IPS-20b (cell line): ENCODE data around the gene PHACTR3.

Experiments
- H3K27ac ChIP-seq: one replicate; pipeline ENCODE4 v1.5.1; 2013; ENCODE audit warnings: low read length
- H3K27me3 ChIP-seq: 2 replicates; pipeline ENCODE4 v1.6.1; 2013; ENCODE audit warnings: mild to moderate bottlenecking, low read length, inconsistent platforms; ENCODE audit not compliant: insufficient read depth
- H3K36me3 ChIP-seq: 2 replicates; pipeline ENCODE4 v1.6.1; 2013; ENCODE audit warnings: low read depth, mild to moderate bottlenecking, inconsistent platforms, low read length, moderate library complexity; ENCODE audit not compliant: insufficient read depth
- H3K4me1 ChIP-seq: 2 replicates; pipeline ENCODE4 v1.6.1; 2013; ENCODE audit warnings: mild to moderate bottlenecking, control low read depth, inconsistent platforms, low read length, moderate library complexity; ENCODE audit not compliant: insufficient read depth
- H3K4me3 ChIP-seq: 2 replicates; pipeline ENCODE4 v1.5.1; 2013; ENCODE audit warnings: mild to moderate bottlenecking, low read length, inconsistent platforms
- H3K9ac ChIP-seq: 2 replicates; pipeline ENCODE4 v1.6.1; 2013; ENCODE audit warnings: low read depth, mild to moderate bottlenecking, inconsistent platforms, low read length, moderate library complexity
- H3K9me3 ChIP-seq: 2 replicates; pipeline ENCODE4 v1.6.1; 2013; ENCODE audit warnings: mild to moderate bottlenecking, low read depth, low read length, inconsistent platforms; ENCODE audit not compliant: insufficient read depth

Gene PHACTR3

GRCh38 chr20:59789686-59790085 lies 185.3 kb downstream of the PHACTR3 start:
- Histone ChIP-seq H3K9me3 (peaks cover 7% of the 10 kb centered on the region; the same call in 1 of the 2 replicates), H3K9ac (no peak overlapping the region), H3K4me3 (no peak overlapping the region), H3K27ac (no peak overlapping the region), H3K27me3 (no peaks in the 10 kb centered on the region), H3K4me1 (no peaks in the 10 kb centered on the region), H3K36me3 (no peaks in the 10 kb centered on the region)

GRCh38 chr20:59790346-59790745 lies 186.0 kb downstream of the PHACTR3 start:
- H3K36me3 ChIP-seq = no peaks in the 10 kb centered on the region

GRCh38 chr20:59792300-59792699 lies 188.0 kb downstream of the PHACTR3 start:
- no peak overlapping the region for H3K4me3 ChIP-seq
- peaks cover 12% of the 10 kb centered on the region; the same call in 1 of the 2 replicates for H3K9me3 ChIP-seq
- no peaks in the 10 kb centered on the region for H3K36me3 ChIP-seq
- no peaks in the 10 kb centered on the region for H3K27me3 ChIP-seq
- no peak overlapping the region for H3K27ac ChIP-seq
- no peak overlapping the region for H3K9ac ChIP-seq
- no peaks in the 10 kb centered on the region for H3K4me1 ChIP-seq

More at GRCh38 chr20:59790346-59790745, 186.0 kb downstream of the PHACTR3 start:
- Histone ChIP-seq H3K27me3 (no peaks in the 10 kb centered on the region), H3K27ac (no peak overlapping the region), H3K4me3 (no peak overlapping the region), H3K4me1 (no peaks in the 10 kb centered on the region), H3K9ac (no peak overlapping the region), H3K9me3 (peaks cover 7% of the 10 kb centered on the region; the same call in 1 of the 2 replicates)

DNA sequence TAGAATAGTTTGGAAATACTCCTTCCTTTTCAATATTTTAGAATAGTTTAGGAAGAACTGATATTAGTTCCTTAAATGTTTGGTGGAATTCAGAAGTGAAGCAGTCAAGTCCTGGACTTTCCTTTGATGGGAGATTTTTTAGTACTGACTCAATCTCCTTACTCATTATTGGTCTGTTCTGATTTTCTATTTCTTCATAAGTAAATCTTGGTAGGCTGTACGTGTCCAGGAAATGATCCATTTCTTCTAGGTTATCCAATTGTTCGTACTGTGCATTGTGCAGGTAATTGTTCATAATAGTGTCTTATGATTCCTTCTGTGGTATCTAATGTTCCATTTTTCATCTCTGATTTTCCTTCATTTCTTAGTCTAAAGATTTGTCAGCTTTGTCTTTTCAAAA lies 190.2 kb downstream of the PHACTR3 start:
- no peak overlapping the region for H3K9ac ChIP-seq
- no peaks in the 10 kb centered on the region for H3K36me3 ChIP-seq
- H3K4me3 ChIP-seq = no peak overlapping the region
- H3K4me1 ChIP-seq = no peaks in the 10 kb centered on the region
- no peak overlapping the region for H3K27ac ChIP-seq
- H3K27me3 ChIP-seq = no peaks in the 10 kb centered on the region
- peaks cover 22% of the 10 kb centered on the region; the same call in 1 of the 2 replicates for H3K9me3 ChIP-seq

DNA sequence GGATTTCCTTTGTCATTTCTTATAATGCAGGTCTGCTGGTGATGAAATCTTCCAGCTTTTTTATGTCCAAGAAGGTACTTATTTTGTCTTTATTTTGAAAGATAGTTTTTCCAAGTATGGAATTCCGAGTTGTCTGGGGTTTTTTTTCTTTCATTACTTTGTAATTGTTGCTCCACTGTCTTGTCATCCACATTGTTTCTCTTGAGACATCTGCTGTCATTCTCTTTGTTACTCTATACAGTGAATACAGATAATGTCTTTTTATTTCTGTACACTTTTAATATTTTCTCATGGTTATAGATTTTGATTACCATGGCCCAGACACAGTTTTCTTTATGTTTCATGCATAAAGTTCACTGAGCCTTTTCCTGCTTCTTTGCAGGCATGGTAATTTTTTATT lies 196.0 kb downstream of the PHACTR3 start:
- H3K9me3 ChIP-seq = peaks cover 31% of the 10 kb centered on the region
- 0 out of 2 replicates have a peak, but pooled peaks cover 13% of the 10 kb centered on the region for H3K27me3 ChIP-seq
- H3K36me3 ChIP-seq = no peaks in the 10 kb centered on the region
- H3K9ac ChIP-seq = no peak overlapping the region
- H3K27ac ChIP-seq = no peak overlapping the region
- H3K4me3 ChIP-seq = no peak overlapping the region
- H3K4me1 ChIP-seq = no peaks in the 10 kb centered on the region

- Histone ChIP-seq H3K27ac (no peak overlapping the region), H3K27me3 (0 out of 2 replicates have a peak, but pooled peaks cover 13% of the 10 kb centered on the region), H3K9ac (no peak overlapping the region), H3K36me3 (no peaks in the 10 kb centered on the region), H3K4me3 (no peak overlapping the region), H3K4me1 (no peaks in the 10 kb centered on the region), H3K9me3 (peaks cover 26% of the 10 kb centered on the region)
Measured at GRCh38 chr20:59802018-59802417, 197.7 kb downstream of the PHACTR3 start.

- Histone ChIP-seq H3K9me3 (peaks cover 22% of the 10 kb centered on the region), H3K27ac (no peak overlapping the region), H3K4me1 (no peaks in the 10 kb centered on the region), H3K4me3 (no peak overlapping the region), H3K36me3 (no peaks in the 10 kb centered on the region), H3K9ac (no peak overlapping the region), H3K27me3 (0 out of 2 replicates have a peak, but pooled peaks cover 13% of the 10 kb centered on the region)
Measured at GRCh38 chr20:59802471-59803221, 198.3 kb downstream of the PHACTR3 start.

DNA sequence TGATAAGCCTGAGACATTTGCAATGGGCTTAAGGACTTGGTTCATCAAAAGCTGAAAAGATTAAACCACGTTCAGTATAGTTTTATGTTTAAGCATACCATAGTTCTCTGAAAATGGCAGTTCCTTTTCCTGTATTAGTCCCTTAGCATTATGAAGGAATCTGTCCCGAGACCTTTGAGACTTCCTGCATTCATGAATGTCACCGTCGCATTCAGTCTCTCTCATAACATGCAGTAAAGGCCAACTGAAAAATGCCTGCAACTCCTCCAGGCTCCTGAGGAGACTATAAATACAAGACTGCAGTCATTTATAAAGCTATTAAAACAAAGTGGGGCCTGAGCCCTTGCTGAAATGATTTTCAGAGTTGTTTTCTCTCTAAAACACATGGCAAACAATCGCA lies 200.0 kb downstream of the PHACTR3 start:
- Histone ChIP-seq H3K36me3 (no peaks in the 10 kb centered on the region), H3K9ac (no peak overlapping the region), H3K9me3 (peaks cover 16% of the 10 kb centered on the region), H3K4me1 (no peaks in the 10 kb centered on the region), H3K4me3 (no peak overlapping the region), H3K27ac (no peak overlapping the region), H3K27me3 (0 out of 2 replicates have a peak, but pooled peaks cover 13% of the 10 kb centered on the region)

DNA sequence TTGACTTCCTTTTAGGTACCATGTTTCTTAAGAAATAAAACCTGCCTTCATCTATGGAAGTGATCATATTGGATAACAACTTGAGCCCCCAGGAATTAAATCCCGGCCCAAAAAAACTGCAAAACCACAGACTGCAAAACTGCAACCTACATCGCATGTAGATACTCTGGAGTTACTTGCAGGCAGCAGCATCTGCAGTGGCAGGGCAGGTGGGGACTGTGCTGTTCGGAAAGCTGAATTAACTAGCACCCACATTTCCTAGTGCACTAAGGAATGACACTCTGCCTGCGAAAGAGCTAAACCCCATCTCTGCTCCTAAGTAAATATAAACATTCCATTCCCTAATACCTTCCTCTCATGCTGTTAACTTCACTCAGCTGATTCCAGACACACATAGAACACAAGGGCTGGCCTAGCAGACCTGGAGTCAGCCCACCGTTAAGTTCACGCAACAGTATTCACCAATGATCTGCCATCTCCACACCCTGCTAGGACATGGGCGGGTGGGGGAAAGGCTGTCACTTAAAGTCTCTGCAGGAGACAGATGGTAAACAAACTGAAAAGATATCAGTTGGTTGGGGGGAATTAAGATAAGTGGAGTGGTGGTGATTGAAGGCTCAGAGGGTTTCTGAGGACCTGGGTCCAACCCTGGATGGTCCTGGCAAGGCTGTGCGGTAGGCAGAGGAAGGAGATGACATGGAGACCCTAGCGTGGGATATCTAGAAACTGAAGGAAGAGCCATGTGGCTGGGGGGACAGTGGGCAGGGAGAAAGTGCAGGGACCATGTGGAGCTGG lies 200.7 kb downstream of the PHACTR3 start:
- H3K36me3 ChIP-seq = no peaks in the 10 kb centered on the region
- no peak overlapping the region for H3K9ac ChIP-seq
- no peaks in the 10 kb centered on the region for H3K4me1 ChIP-seq
- peaks cover 13% of the 10 kb centered on the region for H3K9me3 ChIP-seq
- no peak overlapping the region for H3K27ac ChIP-seq
- H3K4me3 ChIP-seq = no peak overlapping the region
- 0 out of 2 replicates have a peak, but pooled peaks cover 13% of the 10 kb centered on the region for H3K27me3 ChIP-seq

DNA sequence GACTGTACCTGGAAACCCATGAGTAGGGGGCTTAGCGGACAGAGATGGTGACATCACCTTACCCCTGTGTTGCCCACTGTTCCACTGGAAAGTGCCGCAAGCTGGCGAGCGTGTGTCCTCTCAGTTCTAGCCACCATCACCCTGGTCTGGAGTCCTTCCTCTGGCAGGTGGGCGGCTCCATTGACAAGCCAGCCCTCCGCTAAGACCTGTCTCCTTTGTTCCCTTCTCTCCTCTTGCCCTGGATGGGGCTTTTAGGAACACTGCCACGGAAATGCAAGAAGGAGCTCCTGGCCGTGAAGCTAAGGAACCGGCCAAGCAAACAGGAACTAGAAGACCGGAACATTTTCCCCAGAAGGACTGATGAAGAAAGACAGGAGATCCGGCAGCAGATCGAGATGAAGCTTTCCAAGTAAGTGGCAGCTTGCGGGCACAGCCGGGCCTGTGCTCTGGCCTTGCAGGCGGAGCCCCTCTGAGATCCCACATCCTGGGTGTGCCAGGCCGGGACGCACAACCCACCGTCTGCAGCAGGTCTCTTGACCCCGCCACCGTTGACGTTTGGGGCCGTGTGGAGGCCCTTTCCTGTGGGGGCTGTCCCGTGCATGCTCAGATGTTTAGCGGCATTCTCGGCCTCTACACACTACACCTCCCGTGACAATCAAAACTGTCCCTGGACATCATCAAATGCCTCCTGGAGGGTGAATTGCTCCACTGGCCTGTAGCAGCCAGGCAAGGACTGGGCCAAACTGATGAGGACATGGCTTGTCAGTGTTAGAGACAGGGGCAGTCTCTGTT lies 201.6 kb downstream of the PHACTR3 start:
- Histone ChIP-seq H3K4me3 (no peak overlapping the region), H3K9me3 (peaks cover 5% of the 10 kb centered on the region), H3K9ac (no peak overlapping the region), H3K27ac (no peak overlapping the region), H3K36me3 (no peaks in the 10 kb centered on the region), H3K4me1 (no peaks in the 10 kb centered on the region), H3K27me3 (0 out of 2 replicates have a peak, but pooled peaks cover 13% of the 10 kb centered on the region)

- Histone ChIP-seq H3K4me1 (no peaks in the 10 kb centered on the region), H3K9ac (no peak overlapping the region), H3K4me3 (no peak overlapping the region), H3K27ac (no peak overlapping the region), H3K9me3 (no peaks in the 10 kb centered on the region; the same call in 1 of the 2 replicates), H3K27me3 (0 out of 2 replicates have a peak, but pooled peaks cover 13% of the 10 kb centered on the region), H3K36me3 (no peaks in the 10 kb centered on the region)
Measured at GRCh38 chr20:59806578-59806975, 202.2 kb downstream of the PHACTR3 start.
